Mesendoderm (in vitro differentiated cells): Measurements from ENCODE around the gene RTN3.
"Not testable (repeated sequence)": the region's sequence is repeated elsewhere in the genome, so short reads cannot be mapped to it uniquely, and the experiment has no call there.

Experiments
- DNase-seq: peaks from one replicate; pipeline ENCODE4 v3.0.0; 2013
- H2AK5ac ChIP-seq: 2 replicates; pipeline ENCODE4 v1.6.1; 2013; ENCODE audit warnings: low read length, inconsistent platforms
- H2BK120ac ChIP-seq: 2 replicates; pipeline ENCODE4 v1.6.1; 2013; ENCODE audit warnings: low read depth, mild to moderate bottlenecking, low read length, moderate library complexity, mixed read lengths
- H2BK15ac ChIP-seq: replicated peaks from 2 replicates; pipeline ENCODE4 v1.6.1; 2013; ENCODE audit warnings: low read depth, mild to moderate bottlenecking, moderate library complexity
- H2BK5ac ChIP-seq: 2 replicates; pipeline ENCODE4 v1.6.1; 2013; ENCODE audit warnings: low read length, inconsistent platforms
- H3K18ac ChIP-seq: 2 replicates; pipeline ENCODE4 v1.6.1; 2013; ENCODE audit warnings: mild to moderate bottlenecking, low read length, mixed read lengths
- H3K23ac ChIP-seq: one replicate; pipeline ENCODE4 v1.6.1; 2013; ENCODE audit warnings: low read length
- H3K27ac ChIP-seq: 2 replicates; pipeline ENCODE4 v1.5.1; 2013; ENCODE audit warnings: low read depth, mild to moderate bottlenecking, inconsistent platforms, low read length, moderate library complexity
- H3K27me3 ChIP-seq: 2 replicates; pipeline ENCODE4 v1.6.1; 2013; ENCODE audit warnings: low read length, control low read depth, mild to moderate bottlenecking, inconsistent platforms; ENCODE audit not compliant: insufficient read depth, poor library complexity
- H3K36me3 ChIP-seq: 2 replicates; pipeline ENCODE4 v1.6.1; 2013; ENCODE audit warnings: low read length, inconsistent platforms; ENCODE audit not compliant: control insufficient read depth, insufficient read depth
- H3K4ac ChIP-seq: one replicate; pipeline ENCODE4 v1.6.1; 2013; ENCODE audit warnings: low read depth, mild to moderate bottlenecking, low read length, moderate library complexity
- H3K4me1 ChIP-seq: 2 replicates; pipeline ENCODE4 v1.6.1; 2013; ENCODE audit warnings: low read depth, low read length, inconsistent platforms; ENCODE audit not compliant: control insufficient read depth
- H3K4me2 ChIP-seq: 2 replicates; pipeline ENCODE4 v1.6.1; 2013; ENCODE audit warnings: low read length
- H3K4me3 ChIP-seq: 2 replicates; pipeline ENCODE4 v1.5.1; 2013; ENCODE audit warnings: mild to moderate bottlenecking, low read length
- H3K56ac ChIP-seq: one replicate; pipeline ENCODE4 v1.6.1; 2013; ENCODE audit warnings: low read length
- H3K79me1 ChIP-seq: 2 replicates; pipeline ENCODE4 v1.6.1; 2013; ENCODE audit warnings: low read length, inconsistent platforms
- H3K79me2 ChIP-seq: 2 replicates; pipeline ENCODE4 v1.6.1; 2013; ENCODE audit warnings: mild to moderate bottlenecking, low read length; ENCODE audit not compliant: control insufficient read depth, insufficient read depth
- H3K9ac ChIP-seq: 2 replicates; pipeline ENCODE4 v1.6.1; 2013; ENCODE audit warnings: low read length, inconsistent platforms
- H4K5ac ChIP-seq: one replicate; pipeline ENCODE4 v1.6.1; 2013; ENCODE audit warnings: low read length
- H4K8ac ChIP-seq: one replicate; pipeline ENCODE4 v1.6.1; 2013; ENCODE audit warnings: low read depth, mild to moderate bottlenecking, control low read depth, low read length, moderate library complexity
- WGBS: extraction: QIAGEN DNeasy Blood & Tissue Kit; methylation state at CpG from one replicate; pipeline ENCODE4 v1.1.7; 2013; ENCODE audit warnings: low lambda C conversion rate, missing lambda C conversion rate; ENCODE audit not compliant: insufficient coverage; ENCODE audit errors: extremely low coverage; 5-methylcytosine and 5-hydroxymethylcytosine counted together

Gene RTN3

DNA sequence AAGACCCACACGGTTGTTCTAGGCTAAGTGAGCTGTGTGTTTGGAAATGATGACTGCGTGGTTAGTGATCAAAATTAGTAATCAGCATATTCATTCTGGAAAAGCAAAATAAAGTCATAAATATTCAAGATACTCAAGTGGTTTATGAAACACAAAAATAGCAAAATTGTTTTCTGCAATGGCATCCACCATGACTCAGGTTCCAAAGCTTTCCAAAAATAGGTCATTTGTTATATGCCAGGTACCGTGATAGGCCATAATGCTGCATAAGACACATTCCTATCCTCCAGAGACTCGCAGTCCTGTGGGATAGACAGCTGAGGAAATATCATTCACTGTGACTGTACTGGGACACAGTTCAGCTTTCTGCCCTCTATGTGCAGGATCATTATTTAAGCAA is 7.7 kb upstream of the RTN3 start:
- no peak overlapping the region for H2BK120ac ChIP-seq
- DNase-seq, result no peak
- H3K4me3 ChIP-seq, result no peak overlapping the region
- no peaks in the 10 kb centered on the region for H3K4me1 ChIP-seq
- H3K23ac ChIP-seq, result no peak overlapping the region
- H3K36me3 ChIP-seq, result no peaks in the 10 kb centered on the region
- no peak overlapping the region for H3K4me2 ChIP-seq
- H4K8ac ChIP-seq, result no peak overlapping the region
- H2BK5ac ChIP-seq, result no peak overlapping the region
- H3K56ac ChIP-seq, result no peak overlapping the region
- no peaks in the 10 kb centered on the region for H3K79me2 ChIP-seq
- no peak overlapping the region for H4K5ac ChIP-seq
- no peaks in the 10 kb centered on the region for H3K27me3 ChIP-seq
- H3K79me1 ChIP-seq, result no peaks in the 10 kb centered on the region
- H3K27ac ChIP-seq, result no peak overlapping the region
- H3K18ac ChIP-seq, result no peak overlapping the region
- H2AK5ac ChIP-seq, result no peak overlapping the region
- no peak overlapping the region for H3K4ac ChIP-seq
- no peak overlapping the region for H2BK15ac ChIP-seq
- no CpG with 5 or more reads among the region's 4 CpGs for WGBS
- no peak overlapping the region for H3K9ac ChIP-seq

GRCh38 chr11:63680834-63681320 is 423 bp upstream of the RTN3 start:
- Histone ChIP-seq H3K4me2 (peak overlapping the region; percentile 79), H3K4me1 (no peaks in the 10 kb centered on the region), H3K9ac (peak overlapping the region; percentile 56), H2BK120ac (no peak overlapping the region), H3K27me3 (no peaks in the 10 kb centered on the region), H3K4me3 (peak overlapping the region; percentile 10), H2AK5ac (no peak overlapping the region), H3K27ac (no peak overlapping the region), H3K56ac (peak overlapping the region; percentile 80), H3K79me1 (no peaks in the 10 kb centered on the region), H3K4ac (no peak overlapping the region), H4K5ac (no peak overlapping the region), H2BK15ac (no peak overlapping the region), H3K79me2 (peaks cover 31% of the 10 kb centered on the region), H2BK5ac (no peak overlapping the region), H3K36me3 (no peaks in the 10 kb centered on the region), H3K23ac (no peak overlapping the region), H4K8ac (no peak overlapping the region), H3K18ac (no peak overlapping the region)
- DNase-seq, result peak; percentile 28
- no CpG with 5 or more reads among the region's 18 CpGs for WGBS

GRCh38 chr11:63682066-63683021 is 1.0 kb downstream of the RTN3 start:
- Histone ChIP-seq H3K27ac (peak overlapping the region; percentile 99), H2BK120ac (no peak overlapping the region), H2BK5ac (no peak overlapping the region), H3K23ac (no peak overlapping the region), H3K4me3 (peak overlapping the region; percentile 91), H3K4me2 (peak overlapping the region; percentile 98), H3K4ac (no peak overlapping the region), H3K18ac (no peak overlapping the region), H3K9ac (peak overlapping the region; percentile 90), H2AK5ac (no peak overlapping the region), H3K27me3 (no peaks in the 10 kb centered on the region), H3K36me3 (no peaks in the 10 kb centered on the region), H3K79me2 (peaks cover 39% of the 10 kb centered on the region), H4K8ac (no peak overlapping the region), H2BK15ac (no peak overlapping the region), H4K5ac (no peak overlapping the region), H3K56ac (peak overlapping the region; percentile 96), H3K79me1 (no peaks in the 10 kb centered on the region), H3K4me1 (no peaks in the 10 kb centered on the region)
- peak; percentile 62 for DNase-seq
- no CpG with 5 or more reads among the region's 19 CpGs for WGBS

- H3K9ac ChIP-seq, result peak overlapping the region; percentile 17
- H3K4me3 ChIP-seq, result no peak overlapping the region
- 100% methylated on average over 3 of the region's 8 CpGs for WGBS
- H3K4me2 ChIP-seq, result peak overlapping the region; percentile 3
- no peak overlapping the region for H3K56ac ChIP-seq
- H3K4ac ChIP-seq, result no peak overlapping the region
- no peak overlapping the region for H2BK120ac ChIP-seq
- no peak for DNase-seq
- H2BK15ac ChIP-seq, result no peak overlapping the region
- no peak overlapping the region for H4K5ac ChIP-seq
- H3K79me2 ChIP-seq, result peaks cover 43% of the 10 kb centered on the region
- H3K18ac ChIP-seq, result no peak overlapping the region
- H3K23ac ChIP-seq, result no peak overlapping the region
- H3K79me1 ChIP-seq, result peaks cover 2% of the 10 kb centered on the region
- H4K8ac ChIP-seq, result no peak overlapping the region
- no peak overlapping the region for H3K27ac ChIP-seq
- no peaks in the 10 kb centered on the region for H3K27me3 ChIP-seq
- no peak overlapping the region for H2AK5ac ChIP-seq
- H3K4me1 ChIP-seq, result no peaks in the 10 kb centered on the region
- no peaks in the 10 kb centered on the region for H3K36me3 ChIP-seq
- no peak overlapping the region for H2BK5ac ChIP-seq
These were observed 2.1 kb downstream of the RTN3 start for GRCh38 chr11:63683133-63683991.

- H3K4ac ChIP-seq, H3K79me1 ChIP-seq, H3K27me3 ChIP-seq, DNase-seq, H3K36me3 ChIP-seq, H2BK120ac ChIP-seq, H3K4me1 ChIP-seq, H3K27ac ChIP-seq, H4K8ac ChIP-seq, H3K23ac ChIP-seq, H2BK15ac ChIP-seq, H3K4me2 ChIP-seq, H2BK5ac ChIP-seq, H4K5ac ChIP-seq, H3K56ac ChIP-seq, H2AK5ac ChIP-seq, H3K9ac ChIP-seq, H3K4me3 ChIP-seq, H3K18ac ChIP-seq: not testable (repeated sequence)
- no CpG with 5 or more reads among the region's 7 CpGs for WGBS
- H3K79me2 ChIP-seq, result peaks cover 52% of the 10 kb centered on the region
These were observed 3.9 kb downstream of the RTN3 start for GRCh38 chr11:63685158-63685721.
